H1 (cell line): ENCODE results near the gene CHEK2. TPM values are rescaled to one million over a fixed set of nuclear protein-coding genes. Genes with fewer than 3 reads are reported as not detected.
A peak's percentile ranks its signal among the peaks of the same experiment; 100 is the strongest.
"Not testable (repeated sequence)": the region's sequence is repeated elsewhere in the genome, so short reads cannot be mapped to it uniquely, and the experiment has no call there.

Experiments used
- CTCF ChIA-PET: fragments of 300-600 bp; sonication (Branson Sonifier 250); formaldehyde crosslinking; loops from one replicate; lab custom pipeline; 2021; ENCODE audit not compliant: partially characterized antibody; lab: Charles Lee
- POLR2A ChIA-PET: fragments of 300-600 bp; sonication (Branson Sonifier 250); formaldehyde crosslinking; loops from one replicate; lab custom pipeline; 2021; ENCODE audit warnings: inconsistent platforms; ENCODE audit not compliant: partially characterized antibody; lab: Charles Lee
- DNase-seq, 2 experiments: peaks; one replicate each; pipeline versions ENCODE4 v3.0.0 to v3.0.0-alpha.2; 2010 to 2022; ENCODE audit warnings: low spot score in 2 of 2, low read depth in 1 of 2, mixed read lengths in 1 of 2
- FAIRE-seq: peaks from 2 replicates; lab custom pipeline; 2011; peaks lifted over from hg19 to GRCh38; lab: Jason Lieb, UNC
- H2AFZ ChIP-seq: 2 replicates; pipeline ENCODE4 v1.8.1; 2012; ENCODE audit warnings: low read length, inconsistent platforms
- H2AK5ac ChIP-seq: 2 replicates; pipeline ENCODE4 v1.6.1; 2013; ENCODE audit warnings: low read depth, low read length
- H2BK120ac ChIP-seq: replicated peaks from 2 replicates; pipeline ENCODE3; 2013; ENCODE audit warnings: low read depth, low read length, inconsistent platforms
- H2BK12ac ChIP-seq: 2 replicates; pipeline ENCODE4 v1.6.1; 2013; ENCODE audit warnings: low read depth, low read length
- H2BK15ac ChIP-seq: 2 replicates; pipeline ENCODE4 v1.6.1; 2013; ENCODE audit warnings: low read length
- H2BK20ac ChIP-seq: 2 replicates; pipeline ENCODE4 v1.6.1; 2013; ENCODE audit warnings: low read length
- H2BK5ac ChIP-seq: 2 replicates; pipeline ENCODE4 v1.6.1; 2013; ENCODE audit warnings: low read depth, low read length
- H3K14ac ChIP-seq: 2 replicates; pipeline ENCODE4 v1.6.1; 2013; ENCODE audit warnings: inconsistent platforms; ENCODE audit not compliant: insufficient read length
- H3K18ac ChIP-seq: 2 replicates; pipeline ENCODE4 v1.6.1; 2013; ENCODE audit warnings: low read length; ENCODE audit errors: extremely low read depth
- H3K23ac ChIP-seq: 2 replicates; pipeline ENCODE4 v1.6.1; 2013; ENCODE audit warnings: inconsistent platforms; ENCODE audit not compliant: insufficient read length
- H3K23me2 ChIP-seq: 2 replicates; pipeline ENCODE4 v1.6.1; 2013; ENCODE audit warnings: low read depth, low read length
- H3K27ac ChIP-seq: 2 replicates; pipeline ENCODE4 v1.6.1; 2011; ENCODE audit warnings: low read depth, low read length, inconsistent platforms
- H3K27me3 ChIP-seq, 4 experiments: replicated peaks in 1 of 4; 1 replicate in 1 of 4; 2 replicates in 3 of 4; pipeline versions ENCODE4 v1.6.1 to v1.8.1; 2011 to 2013; ENCODE audit warnings: low read length in 3 of 4, mild to moderate bottlenecking in 3 of 4, inconsistent platforms in 2 of 4, mixed read lengths in 2 of 4, moderate library complexity in 1 of 4; ENCODE audit not compliant: control insufficient read depth in 3 of 4, insufficient read depth in 3 of 4; ENCODE audit errors: extremely low read depth in 1 of 4
- H3K36me3 ChIP-seq, 4 experiments: 2 replicates each; pipeline versions ENCODE4 v1.6.1 to v1.8.1; 2011 to 2013; ENCODE audit warnings: mild to moderate bottlenecking in 4 of 4, low read length in 3 of 4, moderate library complexity in 2 of 4, control low read depth in 1 of 4, inconsistent platforms in 1 of 4; ENCODE audit not compliant: insufficient read depth in 4 of 4, control insufficient read depth in 2 of 4
- H3K4ac ChIP-seq: replicated peaks from 2 replicates; pipeline ENCODE3; 2013; ENCODE audit warnings: low read length, low read depth, mixed read lengths, inconsistent platforms; ENCODE audit not compliant: insufficient read length
- H3K4me1 ChIP-seq, 4 experiments: replicated peaks in 1 of 4; 1 replicate in 1 of 4; 2 replicates in 3 of 4; pipeline versions ENCODE4 v1.6.1 to v1.8.1; 2011 to 2013; ENCODE audit warnings: low read length in 3 of 4, inconsistent platforms in 2 of 4, mixed read lengths in 1 of 4; ENCODE audit not compliant: insufficient read depth in 4 of 4, control insufficient read depth in 3 of 4
- H3K4me2 ChIP-seq, 2 experiments: 2 replicates each; pipeline versions ENCODE4 v1.6.1 to v1.8.1; 2011 to 2013; ENCODE audit warnings: low read depth in 2 of 2, low read length in 2 of 2, control low read depth in 1 of 2, inconsistent platforms in 1 of 2, mild to moderate bottlenecking in 1 of 2; ENCODE audit not compliant: insufficient read depth in 1 of 2
- H3K4me3 ChIP-seq, 4 experiments: fragments of 200-600, 300-600 bp in 1 of 4; sonication (generic), shearing (Covaris generic), sonication (Bioruptor Twin) in 1 of 4; 2 replicates each; pipeline versions ENCODE4 v1.5.1 to v1.8.1; 2011 to 2016; ENCODE audit warnings: low read length in 4 of 4, low read depth in 3 of 4, control low read depth in 2 of 4, inconsistent platforms in 2 of 4, mild to moderate bottlenecking in 2 of 4, mixed read lengths in 1 of 4, moderate library complexity in 1 of 4; ENCODE audit not compliant: insufficient read depth in 2 of 4; ENCODE audit errors: extremely low read depth in 1 of 4
- H3K56ac ChIP-seq: replicated peaks from 2 replicates; pipeline ENCODE3; 2013; ENCODE audit warnings: low read depth, mild to moderate bottlenecking, mixed read lengths, low read length, inconsistent platforms; ENCODE audit not compliant: insufficient read length
- H3K79me1 ChIP-seq: 2 replicates; pipeline ENCODE4 v1.6.1; 2013; ENCODE audit warnings: low read depth, low read length, control low read depth
- H3K79me2 ChIP-seq, 2 experiments: 2 replicates each; pipeline versions ENCODE4 v1.6.1 to v1.8.1; 2012 to 2013; ENCODE audit warnings: low read length in 2 of 2, mild to moderate bottlenecking in 2 of 2, inconsistent platforms in 1 of 2; ENCODE audit not compliant: insufficient read depth in 2 of 2, control insufficient read depth in 1 of 2
- H3K9ac ChIP-seq, 4 experiments: replicated peaks in 1 of 4; 1 replicate in 1 of 4; 2 replicates in 3 of 4; pipeline versions ENCODE4 v1.6.1 to v1.8.1; 2011 to 2013; ENCODE audit warnings: low read depth in 3 of 4, low read length in 3 of 4, control low read depth in 2 of 4, mild to moderate bottlenecking in 2 of 4, moderate library complexity in 2 of 4, inconsistent platforms in 1 of 4; ENCODE audit errors: extremely low read depth in 1 of 4
- H3K9me3 ChIP-seq, 2 experiments: 2 replicates each; pipeline versions ENCODE4 v1.6.1 to v1.8.1; 2012 to 2013; ENCODE audit warnings: mild to moderate bottlenecking in 2 of 2, moderate library complexity in 2 of 2, control low read depth in 1 of 2, inconsistent platforms in 1 of 2, low read depth in 1 of 2, low read length in 1 of 2, mixed read lengths in 1 of 2; ENCODE audit not compliant: insufficient read depth in 2 of 2
- H4K20me1 ChIP-seq, 2 experiments: replicated peaks in 1 of 2; 2 replicates each; pipeline versions ENCODE3 to v1.8.1; 2011 to 2013; ENCODE audit warnings: inconsistent platforms in 2 of 2, low read length in 2 of 2, mild to moderate bottlenecking in 1 of 2; ENCODE audit not compliant: insufficient read depth in 2 of 2, control insufficient read depth in 1 of 2
- H4K5ac ChIP-seq: 2 replicates; pipeline ENCODE4 v1.6.1; 2013; ENCODE audit warnings: low read length, low read depth, mixed read lengths, inconsistent platforms; ENCODE audit not compliant: insufficient read length
- H4K8ac ChIP-seq: 2 replicates; pipeline ENCODE4 v1.8.0; 2013; ENCODE audit warnings: mild to moderate bottlenecking, moderate library complexity, low read length, inconsistent platforms; ENCODE audit not compliant: insufficient read depth; ENCODE audit errors: extremely low read depth
- H4K91ac ChIP-seq: replicated peaks from 2 replicates; pipeline ENCODE3; 2013; ENCODE audit warnings: low read length, mixed read lengths, inconsistent platforms; ENCODE audit not compliant: insufficient read length
- KDM1A ChIP-seq: fragments of 200-600, 300-600 bp; sonication (generic); IDR thresholded peaks from 2 replicates; pipeline ENCODE4 v1.7.1; 2016; ENCODE audit warnings: mild to moderate bottlenecking, low read length, borderline replicate concordance
- WGBS, 2 experiments: shearing (Covaris generic) in 1 of 2; methylation state at CpG; one replicate each; pipeline versions ENCODE4 v1.1.6 to v1.1.7; 2013 to 2015; ENCODE audit warnings: low lambda C conversion rate in 2 of 2, mixed read lengths in 2 of 2, inconsistent platforms in 1 of 2, low coverage in 1 of 2, missing lambda C conversion rate in 1 of 2; ENCODE audit not compliant: insufficient replicate concordance in 2 of 2, insufficient coverage in 1 of 2, insufficient read length in 1 of 2; ENCODE audit errors: extremely low coverage in 1 of 2, missing lambda C conversion rate in 1 of 2; 5-methylcytosine and 5-hydroxymethylcytosine counted together
- polyA plus RNA-seq, 7 experiments: library from polyadenylated mRNA; depleted of rRNA in 3 of 7; stranded (reverse) in 5 of 7; unstranded in 2 of 7; fragments of >200 nt in 5 of 7; fragments of 200-250 nt in 2 of 7; gene quantifications; 1 replicate in 5 of 7; 2 replicates in 1 of 7; 4 replicates in 1 of 7; pipeline versions ENCODE4 v1.2.1 to v1.2.3, GENCODE V29; 2011 to 2013; ENCODE audit warnings: missing spikeins in 2 of 7, mixed read lengths in 2 of 7
- total RNA-seq: library from RNA; stranded (reverse); fragmentation: NEBNext Ultra II Directional; extraction: Animal tissue kit (Norgen Biotek cat#: 25700); gene quantifications from 2 replicates; pipeline ENCODE4 v1.2.1, GENCODE V29; 2021

Gene CHEK2
- total and polyA plus RNA-seq, 2 of the 8 experiments (the other 6 are each of a cell fraction or from before 2014, with no cell fraction given), result 74.9 to 89.5 TPM

GRCh38 chr22:28678778-28679610 lies 62.6 kb downstream of the CHEK2 start:
- not testable (repeated sequence) for H3K27me3 ChIP-seq, H3K27ac ChIP-seq, H2BK15ac ChIP-seq, H3K14ac ChIP-seq, H4K5ac ChIP-seq, H2BK12ac ChIP-seq, H3K36me3 ChIP-seq, H3K9me3 ChIP-seq, H2AK5ac ChIP-seq, H4K20me1 ChIP-seq, H3K4ac ChIP-seq, FAIRE-seq, H2AFZ ChIP-seq, H3K23ac ChIP-seq, H2BK120ac ChIP-seq, H3K4me1 ChIP-seq, H3K56ac ChIP-seq, H2BK5ac ChIP-seq, H4K91ac ChIP-seq, H3K79me1 ChIP-seq, H2BK20ac ChIP-seq, H3K18ac ChIP-seq, H3K79me2 ChIP-seq, H3K23me2 ChIP-seq
- peak in 1 of 2 experiments; percentile 54 for DNase-seq
- Histone ChIP-seq H3K4me3 (peak overlapping the region; percentile 64 to 77 (median 69)), H3K9ac (peak overlapping the region in 2 of 4 experiments; percentile 47 to 70; a peak in 4 of 7 replicates), H3K4me2 (peak overlapping the region; percentile 30 to 74), H4K8ac (peak overlapping the region; percentile 89; the same call in 1 of the 2 replicates)
- TF ChIP-seq KDM1A, result peak; percentile 85
- CTCF ChIA-PET, result interaction anchor here (0.6 kb wide), 2 partner anchors 69 to 1203 kb away, joined by 3 to 4 read pairs; no protein-coding TSS in a partner anchor
- WGBS, 2 experiments, result 34% methylated on average over 52 of the region's 58 CpGs; no CpG with 5 or more reads in 1 of the 2 experiments
- POLR2A ChIA-PET, result interaction anchor here (0.7 to 1.8 kb wide), 6 partner anchors 17 to 121 kb away, joined by 3 to 5 read pairs (median 4); partner anchors contain the start of genes CCDC117 and XBP1
